GM18520 (cell line): ENCODE data around the gene CYP3A4.
"Not testable (repeated sequence)": the region's sequence is repeated elsewhere in the genome, so short reads cannot be mapped to it uniquely, and the experiment has no call there.

Source experiments
- ATAC-seq: cut with Tn5 transposase; IDR thresholded peaks from one replicate; pipeline ENCODE4 v1.9.1; 2021; ENCODE audit not compliant: unreplicated experiment

CYP3A4 gene

DNA sequence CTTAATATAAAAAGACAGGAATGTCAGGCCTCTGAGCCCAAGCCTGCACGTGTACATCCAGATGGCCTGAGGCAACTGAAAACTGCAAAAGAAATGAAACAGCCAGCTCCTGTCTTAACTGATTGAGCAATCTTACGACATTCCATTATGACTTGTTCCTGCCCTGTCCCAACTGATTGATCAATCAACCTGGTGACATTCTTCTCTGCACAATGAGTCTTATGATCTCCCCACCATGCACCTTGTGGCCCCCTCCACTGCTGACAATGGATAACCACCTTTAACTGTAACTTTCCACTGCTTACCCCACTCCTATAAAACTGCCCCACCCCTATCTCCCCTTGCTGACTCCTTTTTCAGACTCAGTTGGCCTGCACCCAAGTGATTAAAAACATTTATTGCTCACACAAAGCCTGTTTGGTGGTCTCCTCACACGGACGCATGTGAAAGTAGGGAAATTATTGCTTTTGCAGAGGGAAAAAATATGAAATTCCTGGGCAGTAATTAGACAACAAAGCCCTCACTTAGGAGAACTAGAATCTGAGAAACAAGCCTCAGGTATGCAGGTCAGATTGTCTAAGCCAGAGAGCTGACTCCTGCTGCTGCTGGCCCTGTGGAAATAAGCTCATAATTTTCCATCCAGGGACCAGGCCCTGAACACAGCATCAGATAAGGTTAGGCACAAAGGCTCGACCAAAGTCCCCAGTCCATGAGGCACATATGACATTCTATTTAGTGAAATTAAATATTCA, 54.3 kb downstream of the CYP3A4 start:
- no peak for ATAC-seq

DNA sequence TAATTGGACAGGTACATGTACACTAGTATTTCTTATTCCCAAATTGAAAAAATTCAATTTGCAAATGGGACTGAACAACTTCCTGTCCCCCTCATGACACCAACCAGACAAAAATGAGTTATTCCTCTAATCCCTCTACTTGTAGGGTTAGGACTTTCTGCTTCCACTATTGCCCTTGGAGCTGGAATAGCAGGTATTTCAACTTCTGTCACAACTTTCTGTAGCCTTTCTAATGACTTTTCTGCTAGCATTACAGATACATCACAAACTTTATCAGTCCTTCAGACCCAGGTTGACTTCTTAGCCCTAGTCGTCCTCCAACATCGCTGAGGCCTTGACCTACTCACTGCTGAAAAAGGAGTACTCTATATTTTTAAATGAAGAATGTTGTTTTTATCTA, 55.4 kb downstream of the CYP3A4 start:
- ATAC-seq, result no peak

DNA sequence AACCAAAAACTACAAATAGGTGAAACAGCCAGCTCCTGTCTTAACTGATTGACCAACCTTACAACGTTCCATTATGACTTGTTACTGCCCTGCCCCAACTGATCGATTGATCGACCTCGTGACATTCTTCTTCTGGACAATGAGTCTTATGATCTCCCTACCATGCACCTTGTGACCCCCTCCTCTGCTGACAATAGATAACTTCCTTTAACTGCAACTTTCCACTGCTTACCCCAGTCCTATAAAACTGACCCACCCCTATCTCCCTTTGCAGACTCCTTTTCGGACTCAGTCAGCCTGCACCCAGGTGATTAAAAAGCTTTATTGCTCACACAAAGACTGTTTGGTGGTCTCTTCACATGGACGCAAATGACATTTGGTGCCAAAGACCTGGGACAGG, 60.8 kb downstream of the CYP3A4 start:
- not testable (repeated sequence) for ATAC-seq

DNA sequence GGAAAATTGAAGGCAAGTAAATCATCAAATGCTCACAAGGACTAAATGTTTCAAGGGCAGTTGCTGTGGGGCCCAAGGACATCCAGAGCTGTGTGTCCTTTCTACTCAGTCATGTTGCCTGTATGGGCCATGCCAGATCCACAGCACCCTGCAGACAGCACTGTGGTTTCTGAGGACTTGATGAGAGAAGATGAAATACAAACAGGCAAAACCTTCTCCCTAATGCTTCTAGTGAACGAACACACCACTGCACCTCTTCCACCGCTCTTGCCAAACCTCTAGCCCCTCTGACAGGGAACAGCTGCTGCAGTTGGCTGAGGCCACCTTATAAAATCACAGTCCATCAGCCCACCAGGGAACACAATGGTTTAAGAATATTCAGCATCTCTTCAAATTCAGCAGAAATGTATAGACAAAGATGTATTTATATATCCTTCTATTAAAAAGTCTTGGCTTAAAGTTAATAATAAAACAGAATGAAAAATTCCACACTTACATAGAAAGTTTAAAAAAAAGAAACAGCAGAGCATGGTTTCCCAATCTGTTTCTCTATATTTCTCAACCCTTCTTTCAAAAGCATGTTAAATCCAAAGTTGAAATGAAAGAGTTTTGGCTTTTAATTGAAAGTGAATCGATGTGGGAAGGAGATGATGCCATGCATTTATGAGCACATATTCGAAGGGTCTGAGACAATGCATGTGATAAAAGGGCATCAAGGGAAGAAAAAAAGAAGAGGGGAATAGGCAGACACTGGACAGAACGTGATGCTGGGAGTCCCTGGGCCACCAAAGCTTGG, 63.0 kb downstream of the CYP3A4 start:
- ATAC-seq, result no peak

DNA sequence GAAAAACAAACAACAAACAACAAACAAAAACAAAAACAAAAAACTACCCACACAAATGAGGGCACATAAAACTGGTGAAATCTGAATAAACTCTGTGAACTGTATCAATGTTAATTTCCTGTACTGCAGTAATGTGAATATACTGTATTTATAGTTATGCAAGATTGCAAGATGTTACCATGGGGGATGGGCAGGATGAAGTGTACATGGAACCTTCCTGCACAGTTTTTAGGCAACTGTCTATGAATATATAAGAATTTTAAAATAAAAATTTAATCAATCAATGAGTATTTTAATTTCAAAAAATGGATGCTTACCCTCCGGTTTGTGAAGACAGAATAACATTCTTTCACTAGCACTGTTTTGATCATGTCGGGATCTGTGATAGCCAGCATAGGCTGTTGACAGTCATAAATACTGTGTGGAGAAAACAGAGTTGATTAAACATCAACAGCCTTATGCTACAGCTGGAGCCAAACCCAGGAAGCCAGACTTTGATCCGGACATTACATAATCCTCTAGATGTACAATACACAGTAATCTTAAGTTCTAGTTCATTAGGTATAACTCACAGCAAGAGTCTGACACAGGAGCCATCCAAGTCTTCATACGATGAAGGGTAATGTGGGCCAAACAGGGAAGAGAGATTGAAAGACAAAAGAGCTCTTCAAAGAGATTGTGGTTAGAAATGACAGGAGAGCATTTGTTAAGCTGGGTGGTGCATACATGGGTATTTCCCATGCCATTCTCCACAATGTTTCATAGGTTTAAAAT, 63.8 kb downstream of the CYP3A4 start:
- no peak for ATAC-seq

DNA sequence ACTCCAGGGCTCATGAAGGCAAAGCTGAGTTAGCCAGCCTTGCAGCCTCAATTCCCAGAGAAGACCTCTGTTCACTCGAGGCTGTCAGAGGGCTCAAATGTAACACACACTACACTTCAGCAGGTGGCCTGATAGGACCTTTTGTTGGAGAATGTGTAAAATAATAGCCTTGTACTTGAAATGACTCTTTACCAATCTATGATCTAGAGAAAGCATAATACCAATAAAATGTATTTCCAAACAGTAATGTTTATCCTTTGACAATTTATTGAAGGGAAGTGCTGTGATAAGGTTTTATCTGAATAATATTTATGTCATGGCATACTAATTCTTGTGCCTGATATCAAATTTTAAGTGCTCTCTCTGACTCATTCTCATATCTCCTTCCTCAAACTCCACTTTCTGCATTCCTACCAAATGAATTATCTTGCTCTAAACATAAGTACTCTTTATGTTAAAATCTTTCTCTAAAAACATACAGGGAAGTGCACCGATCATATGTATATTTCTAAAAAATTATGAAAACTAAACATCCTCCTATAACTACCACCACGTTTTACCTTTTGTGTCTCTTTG, 69.9 kb downstream of the CYP3A4 start:
- ATAC-seq, result no peak

DNA sequence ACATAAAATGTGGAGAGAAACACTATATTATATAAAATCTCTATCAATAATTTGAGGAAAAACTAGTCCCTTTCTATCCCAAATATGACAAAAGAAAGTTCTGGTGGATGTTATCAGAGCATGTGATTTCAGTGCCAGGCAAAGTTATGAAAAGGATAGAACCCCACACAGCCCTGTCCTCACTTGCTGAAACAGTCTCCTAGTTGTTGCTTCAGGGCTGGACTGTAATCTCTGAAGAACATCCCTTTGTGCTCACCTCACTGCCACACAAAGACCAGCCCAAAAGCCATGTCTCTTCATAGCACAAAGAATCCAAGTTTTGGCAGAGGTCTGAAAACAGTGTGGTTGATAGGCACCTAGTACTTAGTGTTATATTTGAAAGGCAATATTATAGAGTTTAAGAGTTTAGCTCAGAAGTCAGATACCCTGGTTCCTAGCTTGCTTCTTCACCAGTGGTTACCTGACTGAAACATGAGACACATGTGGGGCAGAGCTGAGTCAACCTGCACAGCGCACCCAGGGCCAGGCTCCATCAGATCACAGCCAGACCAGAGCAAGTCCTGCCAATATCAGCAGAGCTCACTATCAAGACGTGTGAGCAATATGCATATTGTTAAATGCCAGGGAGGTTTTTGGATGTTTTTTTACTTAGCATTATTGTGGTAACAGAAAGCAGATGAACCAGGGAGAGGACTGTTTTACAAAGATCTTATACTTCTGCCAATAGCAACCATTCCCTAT, 74.0 kb downstream of the CYP3A4 start:
- no peak for ATAC-seq

DNA sequence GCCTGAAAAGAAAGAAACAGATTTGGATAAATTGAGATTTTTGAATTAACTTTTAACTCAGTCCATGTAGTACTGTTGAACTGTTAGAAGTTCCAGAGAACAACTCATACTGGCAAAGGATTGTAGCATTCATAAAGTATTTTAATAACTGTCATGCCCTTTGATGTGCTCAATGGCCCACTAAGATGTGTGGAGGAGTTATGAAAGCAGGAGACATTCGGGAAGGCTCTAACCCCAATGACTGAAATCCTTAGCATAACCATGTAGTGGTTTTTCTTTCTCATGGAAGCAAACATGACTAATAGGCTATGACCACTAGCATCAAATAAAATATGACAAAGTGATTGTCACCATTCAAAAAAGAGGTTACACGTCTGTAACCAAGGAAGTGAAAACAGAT, 74.7 kb downstream of the CYP3A4 start:
- ATAC-seq, result no peak

DNA sequence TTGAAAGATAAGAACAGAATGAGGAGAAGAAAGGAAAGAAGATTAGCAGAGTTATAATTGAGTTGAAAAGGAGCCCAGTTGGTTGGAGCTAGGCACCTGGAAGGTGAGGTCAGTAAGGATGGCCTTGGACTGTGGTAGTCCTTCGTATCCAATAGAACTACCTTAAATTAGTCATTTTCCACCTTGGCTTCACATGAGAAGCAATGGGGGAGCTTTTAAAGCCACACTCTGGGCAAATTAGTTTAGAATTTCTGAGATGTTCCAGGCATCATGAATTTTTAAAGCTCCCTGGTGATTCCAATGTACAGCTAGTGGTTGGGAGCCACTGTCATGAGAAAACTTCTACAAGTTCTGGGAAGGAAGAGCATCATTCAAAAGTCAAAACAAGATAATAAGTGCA, 76.9 kb downstream of the CYP3A4 start:
- no peak for ATAC-seq
